ENCODE results near the gene NETO2. TPM values are rescaled to one million over a fixed set of nuclear protein-coding genes. Genes with fewer than 3 reads are reported as not detected.

NETO2 gene
- total RNA-seq, 2 donors from 2014 or later: 3.0 to 3.1 TPM

GRCh38 chr16:47134550-47134949 is 9.2 kb downstream of the NETO2 start:
- 72 to 83% methylated on average over 4 of the region's 4 CpGs for WGBS, 2 donors
- no peak overlapping the region for H3K4me3 ChIP-seq
- no peaks in the 10 kb centered on the region for H3K4me1 ChIP-seq
- no peaks in the 10 kb centered on the region for H3K9me3 ChIP-seq
- no peaks in the 10 kb centered on the region for H3K27me3 ChIP-seq
- H3K36me3 ChIP-seq (replicated peaks in 1 of 2; ENCODE audit: insufficient read depth in 1 of 2, low read depth in 2 of 2): no peaks in the 10 kb centered on the region
- intact Hi-C loops (cut with DNase I): no loop called here
- ATAC-seq (no peak), DNase-seq (no peak)
- no peak overlapping the region for H3K27ac ChIP-seq
- TF ChIP-seq POLR2A (IDR thresholded peaks at IDR 0.05) (no peak), CTCF (IDR thresholded peaks at IDR 0.05) (no peak)

DNA sequence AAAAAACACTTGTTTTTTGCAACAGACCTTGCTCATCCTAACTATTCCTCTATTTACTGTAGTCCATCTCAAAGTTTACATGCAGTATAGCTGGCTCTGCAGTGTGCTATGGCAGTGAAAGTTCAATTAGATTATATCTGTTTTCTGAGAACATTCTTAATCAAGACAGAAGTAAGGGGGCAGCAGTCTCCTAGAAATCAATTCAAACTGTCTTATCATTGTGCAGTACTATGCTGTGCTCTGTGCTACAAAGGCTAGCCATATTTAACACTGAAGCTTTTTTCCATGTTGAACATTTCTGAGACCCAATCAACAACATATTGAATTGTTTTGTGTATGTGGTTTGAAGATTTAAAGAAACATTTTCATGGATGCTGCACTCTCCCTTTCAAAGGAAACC is 11.4 kb downstream of the NETO2 start:
- DNase-seq: no peak
- H3K36me3 ChIP-seq (replicated peaks in 1 of 2; ENCODE audit: insufficient read depth in 1 of 2, low read depth in 2 of 2): no peaks in the 10 kb centered on the region
- intact Hi-C loops (cut with DNase I): no loop called here
- H3K4me1 ChIP-seq: no peaks in the 10 kb centered on the region
- no peak for TF ChIP-seq CTCF (IDR thresholded peaks at IDR 0.05)
- TF ChIP-seq POLR2A (IDR thresholded peaks at IDR 0.05): no peak
- no peaks in the 10 kb centered on the region for H3K27me3 ChIP-seq
- ATAC-seq: no peak
- no peaks in the 10 kb centered on the region for H3K9me3 ChIP-seq
- no peak overlapping the region for H3K4me3 ChIP-seq
- no peak overlapping the region for H3K27ac ChIP-seq

GRCh38 chr16:47129755-47130435 is 13.8 kb downstream of the NETO2 start:
- Histone ChIP-seq H3K36me3 (replicated peaks in 1 of 2; ENCODE audit: insufficient read depth in 1 of 2, low read depth in 2 of 2) (no peaks in the 10 kb centered on the region), H3K9me3 (no peaks in the 10 kb centered on the region), H3K27me3 (no peaks in the 10 kb centered on the region), H3K4me3 (no peak overlapping the region), H3K4me1 (no peaks in the 10 kb centered on the region), H3K27ac (no peak overlapping the region)
- intact Hi-C loops (cut with DNase I): no loop called here
- DNase-seq (no peak), ATAC-seq (no peak)
- no peak for TF ChIP-seq CTCF (IDR thresholded peaks at IDR 0.05)
- 76 to 88% methylated on average over 7 of the region's 7 CpGs for WGBS, 2 donors

DNA sequence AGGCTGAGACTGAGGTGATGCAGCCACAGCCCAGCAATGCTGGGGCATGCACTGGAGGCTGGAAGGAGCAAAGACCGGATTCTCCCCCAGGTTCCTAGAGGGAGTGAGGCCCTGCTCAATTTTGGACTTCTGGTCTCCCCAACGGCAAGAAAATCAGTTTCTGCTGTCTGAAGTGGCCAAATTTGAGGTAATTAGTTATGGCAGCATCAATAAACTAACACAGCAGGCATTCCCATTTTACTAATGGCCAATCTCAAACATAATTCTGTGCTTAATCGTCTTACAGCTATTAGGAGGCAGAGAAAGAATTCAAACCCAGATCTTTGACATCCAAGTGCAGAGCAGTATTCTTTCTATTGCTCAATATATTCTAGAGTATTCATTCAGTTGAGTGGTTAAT is 16.2 kb downstream of the NETO2 start:
- TF ChIP-seq POLR2A (IDR thresholded peaks at IDR 0.05) (no peak), CTCF (IDR thresholded peaks at IDR 0.05) (no peak)
- 82 to 87% methylated on average over 3 of the region's 3 CpGs for WGBS, 2 donors
- intact Hi-C loops (cut with DNase I): no loop called here
- Histone ChIP-seq H3K9me3 (no peaks in the 10 kb centered on the region), H3K36me3 (replicated peaks in 1 of 2; ENCODE audit: insufficient read depth in 1 of 2, low read depth in 2 of 2) (no peaks in the 10 kb centered on the region), H3K27me3 (no peaks in the 10 kb centered on the region), H3K4me1 (no peaks in the 10 kb centered on the region), H3K4me3 (no peak overlapping the region), H3K27ac (no peak overlapping the region)
- ATAC-seq (no peak), DNase-seq (no peak)

- Histone ChIP-seq H3K27me3 (peaks cover 0 to 4% of the 10 kb centered on the region in 2 donors), H3K4me1 (no peaks in the 10 kb centered on the region), H3K4me3 (no peak overlapping the region), H3K9me3 (no peaks in the 10 kb centered on the region), H3K27ac (no peak overlapping the region), H3K36me3 (replicated peaks in 1 of 2; ENCODE audit: insufficient read depth in 1 of 2, low read depth in 2 of 2) (no peaks in the 10 kb centered on the region)
- DNase-seq (no peak), ATAC-seq (no peak)
- TF ChIP-seq CTCF (IDR thresholded peaks at IDR 0.05) (no peak), POLR2A (IDR thresholded peaks at IDR 0.05) (no peak)
- WGBS, 2 donors: 66 to 74% methylated on average over 4 of the region's 4 CpGs
- intact Hi-C loops (cut with DNase I): no loop called here
Observed at GRCh38 chr16:47125757-47126156, 18.0 kb downstream of the NETO2 start.
